HUES6 (cell line): Measurements from ENCODE around the gene PAXIP1.

ENCODE experiments used
- H3K27ac ChIP-seq: 2 replicates; pipeline ENCODE4 v1.7.0; 2013; ENCODE audit warnings: low read depth, mild to moderate bottlenecking, low read length, inconsistent platforms
- H3K27me3 ChIP-seq: 2 replicates; pipeline ENCODE4 v1.6.1; 2013; ENCODE audit warnings: low read length; ENCODE audit not compliant: control insufficient read depth, insufficient read depth
- H3K36me3 ChIP-seq: 2 replicates; pipeline ENCODE4 v1.6.1; 2013; ENCODE audit warnings: low read length; ENCODE audit not compliant: control insufficient read depth, insufficient read depth
- H3K4me1 ChIP-seq: 2 replicates; pipeline ENCODE4 v1.6.1; 2013; ENCODE audit warnings: low read length; ENCODE audit not compliant: control insufficient read depth, insufficient read depth
- H3K4me3 ChIP-seq: 2 replicates; pipeline ENCODE4 v1.5.1; 2013; ENCODE audit warnings: low read depth, low read length
- H3K9ac ChIP-seq: one replicate; pipeline ENCODE4 v1.6.1; 2013; ENCODE audit warnings: mild to moderate bottlenecking, low read length
- H3K9me3 ChIP-seq: 2 replicates; pipeline ENCODE4 v1.6.1; 2013; ENCODE audit warnings: low read depth, low read length; ENCODE audit not compliant: control insufficient read depth, insufficient read depth

Gene PAXIP1

GRCh38 chr7:154910977-154911376, 91.9 kb downstream of the PAXIP1 start:
- Histone ChIP-seq H3K27ac (no peak overlapping the region), H3K4me1 (peaks cover 3% of the 10 kb centered on the region; the same call in 1 of the 2 replicates), H3K27me3 (peaks cover 15% of the 10 kb centered on the region), H3K36me3 (no peaks in the 10 kb centered on the region), H3K9ac (no peak overlapping the region), H3K4me3 (no peak overlapping the region), H3K9me3 (peaks cover 47% of the 10 kb centered on the region)

GRCh38 chr7:154910125-154910524, 92.8 kb downstream of the PAXIP1 start:
- Histone ChIP-seq H3K4me3 (no peak overlapping the region), H3K36me3 (no peaks in the 10 kb centered on the region), H3K4me1 (peaks cover 3% of the 10 kb centered on the region; the same call in 1 of the 2 replicates), H3K27me3 (peaks cover 15% of the 10 kb centered on the region), H3K9ac (no peak overlapping the region), H3K27ac (no peak overlapping the region), H3K9me3 (peaks cover 52% of the 10 kb centered on the region)

- no peak overlapping the region for H3K27ac ChIP-seq
- peaks cover 10% of the 10 kb centered on the region for H3K27me3 ChIP-seq
- H3K4me1 ChIP-seq = peaks cover 3% of the 10 kb centered on the region; the same call in 1 of the 2 replicates
- no peak overlapping the region for H3K4me3 ChIP-seq
- H3K36me3 ChIP-seq = no peaks in the 10 kb centered on the region
- no peak overlapping the region for H3K9ac ChIP-seq
- peaks cover 52% of the 10 kb centered on the region for H3K9me3 ChIP-seq
Measured at GRCh38 chr7:154909241-154910105, 93.5 kb downstream of the PAXIP1 start.

GRCh38 chr7:154907651-154908620, 95.0 kb downstream of the PAXIP1 start:
- Histone ChIP-seq H3K9me3 (peaks cover 52% of the 10 kb centered on the region), H3K4me3 (no peak overlapping the region), H3K9ac (no peak overlapping the region), H3K4me1 (no peaks in the 10 kb centered on the region), H3K36me3 (no peaks in the 10 kb centered on the region), H3K27me3 (0 out of 2 replicates have a peak, but pooled peaks cover 4% of the 10 kb centered on the region), H3K27ac (no peak overlapping the region)

GRCh38 chr7:154906736-154907355, 96.1 kb downstream of the PAXIP1 start:
- no peak overlapping the region for H3K27ac ChIP-seq
- peaks cover 52% of the 10 kb centered on the region for H3K9me3 ChIP-seq
- H3K9ac ChIP-seq = no peak overlapping the region
- no peaks in the 10 kb centered on the region for H3K36me3 ChIP-seq
- H3K27me3 ChIP-seq = 0 out of 2 replicates have a peak, but pooled peaks cover 4% of the 10 kb centered on the region
- no peak overlapping the region for H3K4me3 ChIP-seq
- H3K4me1 ChIP-seq = no peaks in the 10 kb centered on the region

- H3K9ac ChIP-seq = no peak overlapping the region
- H3K4me1 ChIP-seq = no peaks in the 10 kb centered on the region
- no peaks in the 10 kb centered on the region for H3K36me3 ChIP-seq
- no peak overlapping the region for H3K27ac ChIP-seq
- H3K27me3 ChIP-seq = 0 out of 2 replicates have a peak, but pooled peaks cover 4% of the 10 kb centered on the region
- peaks cover 46% of the 10 kb centered on the region for H3K9me3 ChIP-seq
- H3K4me3 ChIP-seq = no peak overlapping the region
Measured at GRCh38 chr7:154906201-154906600, 96.7 kb downstream of the PAXIP1 start.

- no peaks in the 10 kb centered on the region for H3K36me3 ChIP-seq
- H3K4me1 ChIP-seq = no peaks in the 10 kb centered on the region
- peaks cover 41% of the 10 kb centered on the region for H3K9me3 ChIP-seq
- H3K9ac ChIP-seq = no peak overlapping the region
- no peak overlapping the region for H3K4me3 ChIP-seq
- 0 out of 2 replicates have a peak, but pooled peaks cover 4% of the 10 kb centered on the region for H3K27me3 ChIP-seq
- H3K27ac ChIP-seq = no peak overlapping the region
Measured at GRCh38 chr7:154905615-154906014, 97.3 kb downstream of the PAXIP1 start.

- 0 out of 2 replicates have a peak, but pooled peaks cover 4% of the 10 kb centered on the region for H3K27me3 ChIP-seq
- H3K4me1 ChIP-seq = no peaks in the 10 kb centered on the region
- H3K9me3 ChIP-seq = peaks cover 36% of the 10 kb centered on the region
- H3K36me3 ChIP-seq = no peaks in the 10 kb centered on the region
- no peak overlapping the region for H3K9ac ChIP-seq
- no peak overlapping the region for H3K27ac ChIP-seq
- H3K4me3 ChIP-seq = no peak overlapping the region
Measured at GRCh38 chr7:154905146-154905545, 97.8 kb downstream of the PAXIP1 start.

- Histone ChIP-seq H3K4me1 (no peaks in the 10 kb centered on the region), H3K36me3 (no peaks in the 10 kb centered on the region), H3K27ac (no peak overlapping the region), H3K9me3 (peaks cover 25% of the 10 kb centered on the region; the same call in 1 of the 2 replicates), H3K4me3 (no peak overlapping the region), H3K9ac (no peak overlapping the region), H3K27me3 (no peaks in the 10 kb centered on the region)
Measured at GRCh38 chr7:154903083-154903731, 99.7 kb downstream of the PAXIP1 start.

GRCh38 chr7:154902600-154903082, 100.3 kb downstream of the PAXIP1 start:
- Histone ChIP-seq H3K9me3 (peaks cover 21% of the 10 kb centered on the region; the same call in 1 of the 2 replicates), H3K4me1 (no peaks in the 10 kb centered on the region), H3K9ac (no peak overlapping the region), H3K4me3 (no peak overlapping the region), H3K27me3 (no peaks in the 10 kb centered on the region), H3K27ac (no peak overlapping the region), H3K36me3 (no peaks in the 10 kb centered on the region)
